DMS 273 treated with DMSO at 0.1 percent for 48 hours (cell line): ENCODE data around the gene TGM4.
"Not testable (repeated sequence)": the region's sequence is repeated elsewhere in the genome, so short reads cannot be mapped to it uniquely, and the experiment has no call there.

ENCODE experiments used
- DNase-seq: peaks from one replicate; lab custom pipeline; 2025; lab: John Stamatoyannopoulos, UW

Gene TGM4

GRCh38 chr3:44874308-44874707 is at the start of gene TGM4:
Gene TGM4 (plus strand): TSS chr3:44874608. CDS start chr3:44874679, 71 bp downstream.
- DNase-seq: no peak

- DNase-seq: no peak
Observed at GRCh38 chr3:44825264-44825925, 49.0 kb upstream of the TGM4 start.

- no peak for DNase-seq
Observed at GRCh38 chr3:44827196-44827595, 47.2 kb upstream of the TGM4 start.

- no peak for DNase-seq
Observed at GRCh38 chr3:44831232-44831631, 43.2 kb upstream of the TGM4 start.

- no peak for DNase-seq
Observed at GRCh38 chr3:44832032-44832431, 42.4 kb upstream of the TGM4 start.

- no peak for DNase-seq
Observed at GRCh38 chr3:44832965-44833364, 41.4 kb upstream of the TGM4 start.

- DNase-seq: no peak
Observed at GRCh38 chr3:44833394-44833793, 41.0 kb upstream of the TGM4 start.

- DNase-seq: no peak
Observed at GRCh38 chr3:44835684-44836083, 38.7 kb upstream of the TGM4 start.

- DNase-seq: no peak
Observed at GRCh38 chr3:44842376-44842775, 32.0 kb upstream of the TGM4 start.

GRCh38 chr3:44845528-44846520 is 28.6 kb upstream of the TGM4 start:
- DNase-seq: no peak

- no peak for DNase-seq
Observed at GRCh38 chr3:44848634-44849033, 25.8 kb upstream of the TGM4 start.

- DNase-seq: not testable (repeated sequence)
Observed at GRCh38 chr3:44856663-44857062, 17.7 kb upstream of the TGM4 start.

- DNase-seq: no peak
Observed at GRCh38 chr3:44860117-44860516, 14.3 kb upstream of the TGM4 start.

- peak; percentile 46 for DNase-seq
Observed at GRCh38 chr3:44861412-44862225, 12.8 kb upstream of the TGM4 start, which contains the start of gene TMEM42. Gene TMEM42 (plus strand): TSS chr3:44861912. CDS start chr3:44861925, 13 bp downstream.

- no peak for DNase-seq
Observed at GRCh38 chr3:44862226-44862637, 12.2 kb upstream of the TGM4 start.

GRCh38 chr3:44865272-44866035 is 9.0 kb upstream of the TGM4 start:
- no peak for DNase-seq

- DNase-seq: no peak
Observed at GRCh38 chr3:44867421-44868111, 6.8 kb upstream of the TGM4 start.

- no peak for DNase-seq
Observed at GRCh38 chr3:44870375-44871061, 3.9 kb upstream of the TGM4 start.

GRCh38 chr3:44875596-44875995 is 1.2 kb downstream of the TGM4 start:
- DNase-seq: no peak

GRCh38 chr3:44877333-44877732 is 2.9 kb downstream of the TGM4 start:
- DNase-seq: no peak
